GM19452 (cell line): ENCODE results near the gene DCBLD2.

Experiments
- ATAC-seq: cut with Tn5 transposase; IDR thresholded peaks from one replicate; pipeline ENCODE4 v1.9.1; 2021; ENCODE audit not compliant: unreplicated experiment

Gene DCBLD2

DNA sequence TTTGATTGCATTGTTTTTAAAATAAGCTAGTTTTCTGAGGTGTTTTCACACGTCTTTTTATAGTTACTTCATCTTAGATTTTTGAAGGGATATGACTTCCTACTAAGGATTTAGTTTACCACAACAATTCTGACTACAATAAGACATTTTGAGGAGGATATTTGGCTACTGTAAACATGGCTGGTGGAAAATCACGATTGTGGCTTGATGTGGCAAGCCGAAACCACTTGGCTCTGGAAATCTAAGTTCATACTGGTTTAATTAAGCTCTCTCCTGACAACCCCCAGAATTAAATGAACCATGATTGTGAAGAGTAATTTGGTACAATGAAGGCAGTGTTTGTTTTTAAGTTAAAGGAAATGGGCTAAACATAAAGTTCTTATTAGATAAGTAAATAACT is 107.5 kb downstream of the DCBLD2 start:
- no peak for ATAC-seq

- ATAC-seq, result no peak
Measured at GRCh38 chr3:98791341-98792325, 109.9 kb downstream of the DCBLD2 start.

DNA sequence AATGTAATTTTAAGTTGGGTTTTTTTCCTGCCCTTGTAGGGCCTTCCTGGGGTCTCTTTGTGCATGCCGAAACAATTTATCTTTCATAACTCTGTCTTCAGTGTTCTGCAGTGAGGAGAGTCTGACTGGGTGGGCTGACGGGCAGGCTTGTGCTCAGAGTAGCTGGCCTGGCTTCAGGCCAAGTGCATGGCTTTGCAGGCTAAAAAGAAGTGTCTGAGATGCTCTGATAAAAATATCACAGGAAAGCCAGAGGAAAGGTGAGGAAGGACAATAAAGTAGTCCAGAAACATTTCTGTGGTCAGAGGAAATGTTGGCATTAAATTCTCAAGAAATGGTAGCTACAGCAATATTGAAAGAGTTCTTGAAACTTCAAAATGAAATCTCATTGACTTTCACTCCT is 112.8 kb downstream of the DCBLD2 start:
- ATAC-seq, result no peak

- ATAC-seq, result no peak
Measured at GRCh38 chr3:98787181-98787580, 114.3 kb downstream of the DCBLD2 start.

- ATAC-seq, result no peak
Measured at GRCh38 chr3:98786364-98787006, 115.0 kb downstream of the DCBLD2 start.

DNA sequence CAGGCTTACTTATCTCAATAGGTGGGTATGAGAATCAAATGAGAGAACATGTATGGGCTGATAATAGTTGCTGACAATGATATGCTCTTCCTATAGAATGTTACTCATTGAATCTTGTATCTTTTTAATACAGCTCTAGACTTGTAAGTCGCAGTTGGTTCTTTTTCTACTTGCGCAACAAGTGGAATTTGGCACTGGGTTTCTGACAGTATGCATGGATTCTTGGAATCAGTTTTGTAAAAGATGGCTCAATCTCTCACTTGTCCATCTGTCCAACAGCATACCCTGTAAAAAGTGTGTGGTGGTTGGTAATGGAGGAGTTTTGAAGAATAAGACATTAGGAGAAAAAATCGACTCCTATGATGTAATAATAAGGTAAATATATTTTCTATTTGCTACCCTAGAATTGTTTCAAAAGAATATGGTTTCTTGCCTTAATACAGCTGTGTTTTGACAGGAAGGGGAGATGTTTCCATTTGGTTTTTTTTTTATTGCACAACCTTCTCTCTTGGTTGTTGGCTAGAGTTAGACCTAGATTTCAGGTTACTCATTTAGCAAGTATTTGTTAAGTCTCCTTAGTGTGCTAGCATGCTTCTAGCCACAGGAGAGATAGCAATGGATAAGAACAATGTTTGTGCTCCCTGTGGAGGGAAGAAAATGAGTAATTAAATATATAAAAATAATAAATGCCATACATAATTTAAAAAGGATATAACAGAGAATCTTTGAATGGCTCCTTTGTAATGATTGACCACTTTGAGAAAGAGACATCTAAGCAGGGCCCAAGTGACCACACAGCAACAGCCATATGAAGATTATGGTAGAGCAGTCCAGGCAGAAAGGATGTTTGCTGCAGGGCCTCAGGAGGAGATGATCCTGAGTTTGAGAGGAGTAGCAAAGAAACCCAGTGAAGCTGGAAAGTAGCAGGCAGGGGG is 116.6 kb downstream of the DCBLD2 start:
- no peak for ATAC-seq

DNA sequence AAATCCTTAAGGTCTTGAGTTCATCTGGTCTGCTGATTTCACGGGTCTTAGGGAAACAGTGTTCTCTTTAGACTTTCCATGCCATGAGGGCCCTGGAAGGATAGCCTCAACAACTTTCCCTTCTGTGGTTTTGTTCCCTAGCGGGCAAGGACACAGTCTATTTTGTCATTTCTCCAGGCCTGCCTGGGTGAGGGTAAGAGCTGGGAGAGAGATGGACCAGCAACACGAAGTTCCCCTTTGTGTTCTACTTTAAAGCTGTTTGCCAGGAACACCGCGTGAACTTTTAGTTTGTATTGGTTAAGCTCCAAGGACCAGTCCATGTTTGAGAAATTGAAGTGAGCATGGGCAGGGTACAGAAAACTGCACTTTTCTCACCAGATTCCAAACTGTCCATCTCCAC is 117.5 kb downstream of the DCBLD2 start:
- no peak for ATAC-seq

DNA sequence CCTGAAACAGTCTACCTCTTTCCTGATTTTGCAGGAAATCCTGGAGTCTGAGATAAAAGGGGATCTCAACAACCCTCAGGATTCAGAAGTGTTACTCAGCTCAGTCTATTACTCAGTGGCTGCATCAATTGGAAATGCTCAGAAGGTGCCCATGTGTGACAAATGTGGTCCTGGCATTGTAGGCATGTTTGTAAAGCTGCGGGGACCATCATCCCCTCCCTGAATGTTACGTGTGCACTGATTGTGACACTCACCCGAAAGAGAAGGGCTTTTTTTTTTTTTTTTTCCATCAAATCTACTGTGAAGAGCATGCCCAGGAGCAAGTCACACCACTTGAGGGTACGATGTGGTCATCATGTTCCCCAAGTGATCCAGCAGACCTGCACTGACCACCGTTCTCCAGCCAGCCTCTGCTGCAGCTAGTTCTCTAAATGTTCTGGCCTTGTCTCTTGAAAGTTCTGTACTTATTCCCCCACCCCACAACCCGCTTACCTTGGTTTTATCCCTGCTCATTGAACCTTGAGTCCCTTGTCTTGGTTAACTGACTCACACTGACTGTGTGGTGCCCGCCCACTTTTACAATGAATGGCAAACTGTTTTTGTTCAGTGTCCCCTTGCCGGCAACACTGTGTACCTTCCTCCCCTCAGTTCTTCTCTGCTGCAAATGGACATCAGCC is 118.5 kb downstream of the DCBLD2 start:
- no peak for ATAC-seq

DNA sequence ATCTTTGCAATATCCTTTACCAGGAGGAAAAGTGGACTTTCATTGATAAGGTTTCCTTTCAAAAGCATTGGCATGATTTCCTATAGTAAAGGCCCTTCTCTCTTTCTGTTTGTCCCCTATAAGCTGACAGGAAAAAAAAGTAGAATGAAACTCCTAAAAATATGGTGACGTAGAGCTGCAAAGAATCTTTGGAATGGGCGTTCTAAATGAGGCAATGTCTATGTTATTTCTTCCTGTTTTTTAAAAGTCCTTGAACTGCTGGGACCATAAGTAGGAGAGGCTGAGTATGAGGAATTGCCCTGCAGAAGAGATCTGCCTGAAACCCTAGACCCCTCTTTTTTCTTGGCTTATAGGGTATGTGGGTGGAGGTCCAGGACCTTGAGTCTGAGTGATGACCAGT is 121.2 kb downstream of the DCBLD2 start:
- no peak for ATAC-seq

DNA sequence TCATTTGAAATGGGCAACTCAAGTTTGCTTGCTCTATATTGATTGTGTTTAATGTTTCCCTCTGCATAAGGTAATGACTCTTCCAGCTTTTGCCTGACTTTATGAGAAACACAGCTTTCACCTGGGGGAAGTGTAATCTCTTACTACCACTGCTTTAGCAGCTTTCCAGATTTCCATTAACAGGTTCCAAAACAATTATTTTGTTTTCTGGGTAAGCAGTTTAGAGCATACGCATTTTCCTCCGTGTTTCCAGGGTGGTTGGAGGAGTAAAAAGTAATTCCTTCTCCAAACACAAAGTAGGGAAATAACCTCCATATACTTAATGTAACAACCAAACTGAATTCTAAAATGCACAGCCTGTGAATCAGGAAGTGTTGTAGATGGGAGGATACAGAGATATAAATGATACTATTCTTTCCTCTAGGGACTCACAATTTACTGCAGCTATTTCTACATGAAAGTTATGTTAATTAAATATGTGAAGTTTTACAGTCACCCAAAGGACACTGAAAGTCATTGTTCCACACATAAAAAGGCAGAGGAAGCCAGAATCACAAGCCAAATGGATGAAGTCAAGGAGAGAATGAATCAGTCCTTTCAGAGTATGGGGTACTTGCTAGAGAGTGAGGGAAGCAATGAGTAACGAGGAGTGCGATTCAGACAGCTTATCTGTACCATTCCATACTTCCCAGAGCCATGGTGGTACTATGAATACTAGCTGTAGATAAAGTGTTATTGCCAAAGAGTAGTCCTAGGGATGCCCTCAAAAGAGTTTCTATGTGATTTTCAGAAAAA is 121.8 kb downstream of the DCBLD2 start:
- no peak for ATAC-seq

- no peak for ATAC-seq
Measured at GRCh38 chr3:98778852-98779413, 122.6 kb downstream of the DCBLD2 start.

- ATAC-seq, result no peak
Measured at GRCh38 chr3:98778383-98778782, 123.1 kb downstream of the DCBLD2 start.

- ATAC-seq, result no peak
Measured at GRCh38 chr3:98777801-98778220, 123.7 kb downstream of the DCBLD2 start.

DNA sequence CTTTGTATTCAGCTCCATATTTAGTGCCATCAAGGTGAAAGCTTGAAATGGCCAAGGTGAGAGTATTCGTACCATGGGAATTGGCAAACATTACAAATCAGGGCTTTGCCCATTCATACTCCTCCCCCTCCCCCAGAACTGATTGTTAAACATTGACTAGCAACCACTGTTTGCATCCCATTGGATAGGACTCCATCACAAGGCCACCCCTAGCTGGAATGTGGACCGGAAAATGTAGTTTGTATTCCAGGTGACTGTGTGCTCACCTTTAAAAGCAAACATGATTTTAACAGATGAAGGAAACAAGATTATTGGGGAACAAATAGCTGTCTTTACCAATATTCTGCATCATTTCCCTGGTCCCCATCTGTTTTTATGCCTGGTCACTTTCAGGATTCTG is 124.2 kb downstream of the DCBLD2 start:
- no peak for ATAC-seq

GRCh38 chr3:98776140-98776493 is 125.4 kb downstream of the DCBLD2 start:
- ATAC-seq, result no peak

- ATAC-seq, result no peak
Measured at GRCh38 chr3:98775459-98776139, 125.9 kb downstream of the DCBLD2 start.

- no peak for ATAC-seq
Measured at GRCh38 chr3:98772022-98772421, 129.5 kb downstream of the DCBLD2 start.

- ATAC-seq, result peak; percentile 88
Measured at GRCh38 chr3:98770261-98771039, 131.0 kb downstream of the DCBLD2 start.
